ENCODE measurements around the gene C8B. TPM values are rescaled to one million over a fixed set of nuclear protein-coding genes. Genes with fewer than 3 reads are reported as not detected.

C8B gene
- not detected for total RNA-seq

DNA sequence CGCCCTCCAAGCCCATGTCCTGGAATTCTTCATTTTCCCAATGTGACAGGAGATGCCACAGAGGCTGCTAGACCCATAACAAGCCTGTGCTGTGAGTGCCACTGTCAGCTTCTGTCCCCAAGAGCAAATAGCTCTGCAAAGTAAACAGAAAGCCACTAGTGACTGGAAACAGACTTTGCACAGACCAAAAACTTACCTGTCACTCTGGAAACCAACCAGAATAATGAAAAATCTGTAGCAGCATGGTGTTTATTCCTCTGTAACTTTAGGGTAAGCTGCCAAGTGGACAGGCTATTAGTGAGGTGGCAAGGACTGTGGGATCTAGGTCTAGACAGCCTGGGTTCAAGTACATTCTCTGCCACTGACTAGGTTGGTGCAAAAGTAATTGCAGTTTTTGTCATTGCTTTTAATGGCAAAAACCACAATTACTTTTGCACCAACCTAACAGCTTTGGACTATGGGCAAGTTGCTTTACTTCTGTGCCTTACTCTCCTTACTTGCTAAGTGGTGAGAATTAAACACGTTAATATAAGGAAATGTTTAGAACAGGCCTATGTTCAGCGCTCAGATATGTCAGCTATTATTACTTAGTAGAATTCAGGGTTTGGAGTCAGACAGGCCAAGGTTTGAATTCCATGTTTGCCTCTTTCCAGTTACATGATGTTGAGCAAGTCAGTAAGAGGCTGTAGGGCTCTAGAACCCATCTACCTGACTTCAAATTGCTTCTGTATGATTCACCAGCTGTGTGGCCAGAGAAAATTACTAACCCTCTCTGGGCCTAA lies at the start of gene C8B:
Gene C8B, minus strand, starts transcription at position 100 of the 782 bp plus-strand sequence. Its CDS starts 67 bp downstream, at position 33.
- TF ChIP-seq CTCF (IDR thresholded peaks at IDR 0.05) (no peak), POLR2AphosphoS5 (IDR thresholded peaks at IDR 0.05) (no peak), POLR2A (IDR thresholded peaks at IDR 0.05) (no peak)
- no peaks in the 10 kb centered on the region for H3K9me3 ChIP-seq
- no peak for DNase-seq (ENCODE audit: low spot score in 2 of 2)

GRCh38 chr1:57015071-57015470 lies 49.3 kb upstream of the C8B start:
- no peaks in the 10 kb centered on the region for H3K4me1 ChIP-seq
- H3K27me3 ChIP-seq = no peaks in the 10 kb centered on the region
- no peaks in the 10 kb centered on the region for H3K9me3 ChIP-seq
- H3K27ac ChIP-seq = no peak overlapping the region
- H3K4me3 ChIP-seq = no peak overlapping the region
- intact Hi-C loops (cut with DNase I; ENCODE audit: low total_unique reads) = no loop called here
- DNase-seq (ENCODE audit: low spot score in 2 of 2) = no peak
- no peaks in the 10 kb centered on the region for H3K36me3 ChIP-seq
- TF ChIP-seq CTCF (IDR thresholded peaks at IDR 0.05) (no peak), POLR2A (IDR thresholded peaks at IDR 0.05) (no peak), POLR2AphosphoS5 (IDR thresholded peaks at IDR 0.05) (no peak)

More for the DNA sequence above, at the start of gene C8B:
- no peaks in the 10 kb centered on the region for H3K4me1 ChIP-seq
- H3K4me3 ChIP-seq = no peak within 1 kb of the TSS
- H3K27me3 ChIP-seq = no peaks in the 10 kb centered on the region
- no peaks in the 10 kb centered on the region for H3K36me3 ChIP-seq
- intact Hi-C loops (cut with DNase I; ENCODE audit: low total_unique reads) = loop anchor here (2.0 kb wide), 1 partner anchor 57 kb away; no protein-coding TSS in a partner anchor
- no peak within 1 kb of the TSS for H3K27ac ChIP-seq

DNA sequence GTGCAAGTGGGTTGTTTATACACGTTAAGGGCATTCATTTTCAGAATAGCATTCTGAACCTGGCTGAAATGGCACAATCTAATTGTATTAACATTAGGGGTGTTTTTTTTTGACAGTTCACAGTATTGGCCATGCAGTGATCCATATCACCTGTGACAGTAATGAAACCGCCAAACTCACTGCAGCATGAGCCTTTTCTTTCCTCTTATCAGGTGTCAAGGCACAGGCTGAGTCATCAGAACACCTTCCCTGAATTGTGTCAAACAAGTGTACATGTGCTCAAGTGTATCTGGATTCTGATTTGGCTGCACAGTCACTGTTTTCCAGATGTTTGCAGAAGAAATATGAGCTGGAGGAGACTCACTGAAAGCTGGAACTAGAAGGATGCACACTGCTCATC lies 47.7 kb upstream of the C8B start:
- H3K4me3 ChIP-seq = no peak overlapping the region
- H3K36me3 ChIP-seq = no peaks in the 10 kb centered on the region
- no peak for DNase-seq (ENCODE audit: low spot score in 2 of 2)
- H3K27me3 ChIP-seq = no peaks in the 10 kb centered on the region
- H3K9me3 ChIP-seq = no peaks in the 10 kb centered on the region
- no peaks in the 10 kb centered on the region for H3K4me1 ChIP-seq
- TF ChIP-seq CTCF (IDR thresholded peaks at IDR 0.05) (no peak), POLR2AphosphoS5 (IDR thresholded peaks at IDR 0.05) (no peak), POLR2A (IDR thresholded peaks at IDR 0.05) (no peak)
- H3K27ac ChIP-seq = no peak overlapping the region
- intact Hi-C loops (cut with DNase I; ENCODE audit: low total_unique reads) = no loop called here

GRCh38 chr1:57012315-57012714 lies 46.5 kb upstream of the C8B start:
- no peak for DNase-seq (ENCODE audit: low spot score in 2 of 2)
- no peaks in the 10 kb centered on the region for H3K9me3 ChIP-seq
- TF ChIP-seq POLR2AphosphoS5 (IDR thresholded peaks at IDR 0.05) (no peak), CTCF (IDR thresholded peaks at IDR 0.05) (no peak)
- H3K27me3 ChIP-seq = no peaks in the 10 kb centered on the region
- intact Hi-C loops (cut with DNase I; ENCODE audit: low total_unique reads) = no loop called here
- H3K27ac ChIP-seq = no peak overlapping the region
- no peak overlapping the region for H3K4me3 ChIP-seq
- no peaks in the 10 kb centered on the region for H3K4me1 ChIP-seq
- H3K36me3 ChIP-seq = no peaks in the 10 kb centered on the region

DNA sequence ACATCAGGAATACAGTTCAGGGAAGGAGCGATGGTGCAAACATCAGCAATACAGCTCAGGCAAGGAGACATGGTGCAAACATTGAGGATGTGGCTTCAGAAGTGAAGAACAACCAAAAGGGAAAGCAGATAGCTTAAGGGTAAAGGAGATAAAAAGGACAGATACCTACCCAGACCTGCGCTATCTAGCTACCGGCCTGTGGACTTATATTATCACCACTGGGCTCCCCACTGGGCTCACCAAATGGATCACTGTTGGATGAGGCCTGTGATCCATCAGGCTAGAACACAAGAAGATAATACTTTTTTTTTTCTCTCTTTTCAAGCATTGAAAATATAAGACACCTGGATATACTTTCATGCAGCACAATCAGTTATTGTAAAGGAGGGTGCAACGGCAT lies 44.7 kb upstream of the C8B start:
- Histone ChIP-seq H3K27me3 (no peaks in the 10 kb centered on the region), H3K4me1 (no peaks in the 10 kb centered on the region), H3K36me3 (no peaks in the 10 kb centered on the region), H3K27ac (no peak overlapping the region), H3K4me3 (no peak overlapping the region), H3K9me3 (no peaks in the 10 kb centered on the region)
- TF ChIP-seq CTCF (IDR thresholded peaks at IDR 0.05) (no peak), POLR2AphosphoS5 (IDR thresholded peaks at IDR 0.05) (no peak), POLR2A (IDR thresholded peaks at IDR 0.05) (no peak)
- intact Hi-C loops (cut with DNase I; ENCODE audit: low total_unique reads) = no loop called here
- no peak for DNase-seq (ENCODE audit: low spot score in 2 of 2)

All from breast epithelium (tissue), 4 donors.